ENCODE data around the gene PRRX2. TPM values are rescaled to one million over a fixed set of nuclear protein-coding genes. Genes with fewer than 3 reads are reported as not detected.
A peak's percentile ranks its signal among the peaks of the same experiment; 100 is the strongest.
"Not testable (repeated sequence)": the region's sequence is repeated elsewhere in the genome, so short reads cannot be mapped to it uniquely, and the experiment has no call there.

The PRRX2 gene
- total RNA-seq, 2 donors from 2014 or later: 1.7 TPM; not detected in 1

DNA sequence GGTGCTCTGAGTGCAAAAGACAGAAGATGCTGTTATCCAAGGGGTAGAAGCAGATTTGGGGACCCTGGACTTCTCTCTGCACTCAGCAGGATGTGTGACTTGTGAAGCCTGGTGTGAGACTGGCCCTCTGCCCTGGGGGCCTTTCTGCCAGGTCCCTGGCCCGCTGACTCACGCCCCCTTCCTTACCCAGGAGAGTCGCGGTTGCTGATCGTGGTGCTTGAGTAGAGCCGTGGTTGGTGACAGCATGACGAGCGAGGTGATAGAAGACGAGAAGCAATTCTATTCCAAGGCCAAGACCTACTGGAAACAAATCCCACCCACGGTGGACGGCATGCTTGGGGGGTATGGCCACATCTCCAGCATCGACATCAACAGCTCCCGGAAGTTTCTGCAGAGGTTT lies 33.0 kb upstream of the PRRX2 start:
- peak in 1 of 2 donors; percentile 52 for ATAC-seq
- Mint-ChIP-seq H3K36me3 (peaks cover 5 to 10% of the 10 kb centered on the region in 2 donors), H3K9me3 (no peaks in the 10 kb centered on the region), H3K27ac (peak overlapping the region in 1 of 2 donors; percentile 72)
- DNase-seq (ENCODE audit: low spot score in 2 of 2): no peak

DNA sequence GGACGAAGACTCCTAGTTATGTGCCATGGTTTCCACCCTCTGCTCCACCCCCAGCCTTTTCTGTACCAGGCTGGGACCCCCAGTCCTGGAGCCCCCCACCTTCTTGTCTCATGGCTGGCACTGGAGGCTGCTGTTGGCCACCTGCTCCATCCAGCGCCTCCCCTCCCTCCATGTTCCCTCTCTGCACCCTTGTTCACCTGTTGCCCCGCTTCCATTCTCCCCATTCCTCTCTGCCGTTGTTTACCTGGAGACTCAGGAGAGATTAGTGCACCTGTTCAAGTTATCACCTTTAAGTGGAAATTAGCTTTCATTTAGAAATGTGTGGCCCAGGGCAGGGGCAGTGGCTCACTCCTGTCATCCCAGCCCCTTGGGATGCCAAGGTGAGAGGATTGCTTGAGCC lies 32.2 kb upstream of the PRRX2 start:
- Mint-ChIP-seq H3K36me3 (peaks cover 5 to 10% of the 10 kb centered on the region in 2 donors), H3K27ac (no peak overlapping the region), H3K9me3 (no peaks in the 10 kb centered on the region)
- no peak for DNase-seq (ENCODE audit: low spot score in 2 of 2)
- no peak for ATAC-seq

DNA sequence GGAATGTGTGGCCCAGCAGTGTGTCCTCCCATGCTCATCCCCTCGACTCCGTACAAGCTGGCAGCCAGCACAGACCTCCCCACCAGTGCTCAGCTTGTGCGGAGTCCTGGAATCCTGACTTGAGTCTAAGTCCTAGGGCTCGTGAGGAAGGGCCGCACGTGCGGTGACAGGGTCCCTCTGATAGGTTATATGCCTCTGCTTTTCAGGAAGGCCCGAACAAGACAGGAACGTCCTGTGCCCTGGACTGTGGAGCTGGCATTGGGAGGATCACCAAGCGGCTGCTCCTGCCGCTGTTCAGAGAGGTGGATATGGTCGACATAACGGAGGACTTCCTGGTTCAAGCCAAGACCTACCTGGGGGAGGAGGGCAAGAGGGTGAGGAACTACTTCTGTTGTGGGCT lies 31.6 kb upstream of the PRRX2 start:
- Mint-ChIP-seq H3K9me3 (no peaks in the 10 kb centered on the region), H3K27ac (no peak overlapping the region), H3K36me3 (peaks cover 5 to 10% of the 10 kb centered on the region in 2 donors)
- no peak for DNase-seq (ENCODE audit: low spot score in 2 of 2)
- ATAC-seq: no peak

DNA sequence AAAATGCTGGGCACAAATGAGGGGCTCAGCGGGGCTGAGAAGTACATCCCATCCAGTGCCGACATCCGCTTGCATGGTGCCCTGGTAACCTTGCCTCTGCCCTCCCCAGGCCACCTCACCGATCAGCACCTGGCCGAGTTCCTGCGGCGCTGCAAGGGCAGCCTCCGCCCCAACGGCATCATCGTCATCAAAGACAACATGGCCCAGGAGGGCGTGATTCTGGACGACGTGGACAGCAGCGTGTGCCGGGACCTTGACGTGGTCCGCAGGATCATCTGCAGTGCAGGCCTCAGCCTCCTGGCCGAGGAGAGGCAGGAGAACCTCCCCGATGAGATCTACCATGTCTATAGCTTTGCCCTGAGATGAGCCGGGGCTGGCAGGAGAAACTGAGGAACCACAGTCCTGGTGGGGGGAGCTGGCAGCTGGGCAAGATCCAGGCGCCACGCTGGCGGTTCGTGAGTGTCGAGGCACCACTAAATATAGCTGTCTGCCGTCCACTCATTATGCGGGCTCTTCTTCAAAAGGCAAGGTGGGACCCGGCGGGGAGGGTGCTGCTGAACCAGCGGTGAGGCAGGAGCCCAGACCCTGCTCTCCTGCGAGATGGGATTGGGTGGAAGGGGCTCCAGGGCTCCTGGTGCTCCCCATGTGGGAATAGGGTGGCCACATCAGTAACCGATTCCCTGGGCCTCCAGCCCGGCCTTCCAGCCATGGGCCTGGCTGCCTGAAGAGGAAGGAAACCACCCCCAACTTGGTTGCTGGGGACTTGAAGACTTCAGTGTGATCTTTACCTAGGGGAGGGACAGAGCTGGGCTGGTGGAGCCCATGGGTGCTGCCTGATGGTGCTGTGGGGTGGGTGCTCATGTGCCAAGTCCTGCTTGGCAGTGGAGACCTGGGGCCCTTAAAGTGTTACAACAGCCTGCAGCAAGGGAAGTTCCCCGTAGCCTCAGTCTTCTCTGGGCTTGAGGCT lies 30.1 kb upstream of the PRRX2 start:
- peaks cover 5 to 10% of the 10 kb centered on the region in 2 donors for H3K36me3 Mint-ChIP-seq
- H3K27ac Mint-ChIP-seq: peak overlapping the region; percentile 18 to 65
- ATAC-seq (no peak), DNase-seq (ENCODE audit: low spot score in 2 of 2) (no peak)
- no peaks in the 10 kb centered on the region for H3K9me3 Mint-ChIP-seq

DNA sequence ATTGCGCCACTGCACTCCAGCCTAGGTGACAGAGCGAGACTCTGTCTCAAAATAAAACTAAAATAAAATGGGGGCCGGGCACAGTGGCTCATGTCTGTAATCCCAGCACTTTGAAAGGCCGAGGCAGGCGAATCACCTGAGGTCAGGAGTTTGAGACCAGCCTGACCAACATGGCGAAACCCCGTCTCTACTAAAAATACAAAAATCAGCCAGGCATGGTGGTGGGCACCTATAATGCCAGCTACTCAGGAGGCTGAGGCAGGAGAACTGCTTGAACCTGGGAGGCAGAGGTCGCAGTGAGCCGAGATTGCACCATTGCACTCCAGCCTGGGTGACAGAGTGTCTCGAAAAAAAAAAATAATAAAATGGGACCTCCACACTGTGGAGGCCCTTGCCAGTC lies 29.1 kb upstream of the PRRX2 start:
- not testable (repeated sequence) for ATAC-seq; H3K9me3 Mint-ChIP-seq; H3K27ac Mint-ChIP-seq; DNase-seq (ENCODE audit: low spot score in 2 of 2)
- peaks cover 5 to 10% of the 10 kb centered on the region in 2 donors for H3K36me3 Mint-ChIP-seq

DNA sequence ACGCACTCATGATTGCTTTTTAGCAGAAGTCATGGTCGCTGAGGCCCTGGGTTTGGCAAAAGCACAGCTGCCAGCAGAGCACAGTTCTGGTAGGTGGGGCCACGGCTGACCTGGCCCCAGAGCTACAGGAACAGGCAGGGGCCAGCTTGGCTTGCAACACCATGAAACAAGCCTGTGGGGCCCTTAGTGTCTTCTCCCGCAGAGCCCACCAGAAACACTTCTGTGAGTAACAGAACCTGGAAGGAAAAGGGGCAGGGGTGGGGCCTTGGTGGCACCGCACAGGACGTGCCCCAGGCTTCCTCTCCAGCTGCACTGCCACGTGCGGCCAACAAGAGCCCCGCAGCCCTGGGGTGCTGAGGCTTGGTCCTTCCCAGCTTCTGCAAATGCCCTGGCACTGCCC lies 28.3 kb upstream of the PRRX2 start:
- no peaks in the 10 kb centered on the region for H3K9me3 Mint-ChIP-seq
- DNase-seq (ENCODE audit: low spot score in 2 of 2) (no peak), ATAC-seq (no peak)
- H3K36me3 Mint-ChIP-seq: peaks cover 5 to 6% of the 10 kb centered on the region in 2 donors
- no peak overlapping the region for H3K27ac Mint-ChIP-seq

DNA sequence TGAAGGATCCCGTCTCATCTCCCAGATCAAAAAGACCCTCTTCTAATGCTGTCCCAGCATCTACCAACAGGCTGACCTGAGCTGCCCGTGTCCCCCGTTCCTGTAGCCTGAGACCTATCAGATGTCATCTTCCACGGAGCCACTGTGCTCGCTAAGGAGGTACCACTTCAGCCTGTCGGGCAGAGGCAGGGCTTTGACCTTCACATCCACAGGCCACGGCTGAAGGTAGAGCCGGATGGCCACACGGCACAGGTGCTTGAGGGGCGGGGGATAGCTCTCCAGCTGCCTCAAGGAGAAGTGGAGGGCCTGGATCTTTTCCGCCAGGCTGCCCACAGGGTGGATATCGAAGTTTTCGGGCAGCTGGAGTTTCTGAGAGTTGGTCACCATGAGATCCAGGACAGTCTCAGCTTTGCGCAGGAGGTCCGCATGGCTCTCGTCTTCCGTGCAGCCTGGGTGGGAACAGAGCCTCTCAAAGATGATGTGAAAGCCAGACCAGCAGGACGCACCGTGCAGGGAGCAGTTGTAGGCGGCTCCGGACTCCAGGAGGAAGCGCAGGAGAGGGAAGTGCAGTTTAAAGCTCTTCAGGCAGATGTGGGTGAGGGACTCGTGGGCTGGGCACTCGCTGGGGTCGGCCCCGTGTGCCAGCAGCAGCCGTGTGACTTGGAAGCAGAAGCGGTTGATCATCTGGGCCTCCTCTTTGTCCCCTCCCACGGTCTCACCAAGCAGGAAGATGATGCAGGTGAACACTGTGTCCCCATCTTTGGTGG lies 27.6 kb upstream of the PRRX2 start:
- DNase-seq (ENCODE audit: low spot score in 2 of 2) (no peak), ATAC-seq (no peak)
- H3K27ac Mint-ChIP-seq: peak overlapping the region in 1 of 2 donors; percentile 47
- H3K9me3 Mint-ChIP-seq: no peaks in the 10 kb centered on the region
- H3K36me3 Mint-ChIP-seq: peaks cover 5 to 6% of the 10 kb centered on the region in 2 donors

DNA sequence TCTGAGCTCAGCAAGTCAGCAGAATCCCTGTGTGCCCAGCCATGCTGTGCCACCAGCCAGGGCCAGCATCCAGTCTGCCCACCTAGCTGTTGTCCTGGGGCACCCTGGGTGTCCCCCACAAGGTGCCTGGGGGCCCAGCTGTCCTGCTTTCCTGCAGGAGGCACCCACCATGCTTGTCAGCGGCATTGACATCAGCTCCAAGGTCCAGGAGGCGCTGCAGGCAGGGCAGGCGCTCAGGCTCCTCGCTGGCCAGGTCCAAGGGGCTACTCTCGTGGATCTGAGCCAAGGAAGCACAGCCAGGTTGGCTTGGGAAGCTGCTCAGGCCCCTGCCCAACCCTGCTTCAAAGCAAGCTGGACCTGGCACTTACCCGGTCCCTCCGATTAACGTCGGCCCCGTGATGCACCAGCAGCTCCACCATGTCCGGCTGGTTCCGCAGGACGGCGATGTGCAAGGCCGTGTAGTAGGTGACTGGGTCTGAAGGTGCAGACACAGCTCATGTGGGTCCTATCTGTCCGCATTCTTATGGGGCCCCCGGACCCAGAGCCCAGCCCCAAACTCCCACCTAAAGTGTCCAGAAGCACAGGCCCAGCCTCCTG lies 26.3 kb upstream of the PRRX2 start:
- Mint-ChIP-seq H3K36me3 (peaks cover 5 to 6% of the 10 kb centered on the region in 2 donors), H3K27ac (no peak overlapping the region), H3K9me3 (no peaks in the 10 kb centered on the region)
- ATAC-seq (no peak), DNase-seq (ENCODE audit: low spot score in 2 of 2) (no peak)

DNA sequence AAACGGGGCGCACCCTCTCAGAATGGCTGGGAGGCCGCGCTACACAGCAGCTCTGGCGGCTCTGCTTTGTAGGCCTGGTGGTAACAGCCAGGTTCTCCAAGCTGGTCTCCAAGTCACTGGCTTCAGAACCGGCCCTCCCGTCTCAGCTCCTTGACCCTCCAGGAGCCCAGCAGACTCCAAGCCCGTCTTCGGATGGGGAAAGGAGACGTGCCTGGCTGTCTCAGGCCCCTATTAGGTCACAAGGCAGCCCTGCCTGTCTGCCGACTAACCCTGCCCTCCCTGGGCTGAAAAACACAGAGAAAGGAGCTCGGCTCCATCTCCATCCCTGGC lies 25.7 kb upstream of the PRRX2 start:
- DNase-seq (ENCODE audit: low spot score in 2 of 2) (no peak), ATAC-seq (no peak)
- Mint-ChIP-seq H3K27ac (no peak overlapping the region), H3K36me3 (peaks cover 5 to 6% of the 10 kb centered on the region in 2 donors), H3K9me3 (no peaks in the 10 kb centered on the region)

DNA sequence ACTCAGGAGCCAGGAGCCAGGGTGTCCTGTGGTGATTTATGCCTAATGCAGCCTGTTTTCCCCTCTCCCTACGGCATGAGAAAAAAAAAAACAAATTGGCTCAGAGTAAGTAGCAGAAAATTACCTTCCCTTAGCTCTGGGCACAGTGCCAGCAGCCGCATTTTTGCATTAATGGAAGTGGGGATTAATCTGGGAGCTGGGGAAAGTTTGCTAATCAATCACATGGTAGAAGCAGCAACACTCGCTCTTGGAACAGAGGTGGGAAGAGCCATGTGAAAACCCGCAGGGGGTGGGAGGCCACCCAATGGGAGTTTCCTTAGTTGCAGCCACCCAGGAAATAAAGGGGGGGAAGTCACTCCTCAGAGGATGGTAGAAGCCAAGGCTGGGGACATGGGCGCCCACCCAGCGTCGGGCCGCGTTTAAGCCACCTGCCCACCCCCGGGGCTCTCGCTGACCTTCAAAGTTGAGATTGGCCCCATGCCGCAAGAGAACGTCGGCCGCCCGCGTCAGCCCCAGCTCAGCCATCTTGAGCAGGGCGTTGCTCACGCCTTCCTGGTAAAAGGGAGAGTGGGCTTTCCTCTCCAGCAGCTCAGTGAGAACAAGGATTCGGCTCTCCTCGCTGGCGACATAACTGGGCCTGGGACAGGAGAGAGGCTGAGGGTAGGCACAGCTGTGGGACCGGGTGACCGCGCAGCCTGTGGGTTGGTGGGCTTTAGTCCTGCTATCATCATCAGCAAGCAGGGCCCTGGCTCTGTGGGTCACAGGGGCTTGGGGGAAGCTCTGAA lies 25.2 kb upstream of the PRRX2 start:
- Mint-ChIP-seq H3K9me3 (no peaks in the 10 kb centered on the region), H3K27ac (peak overlapping the region; percentile 14 to 85), H3K36me3 (peaks cover under 1 to 6% of the 10 kb centered on the region in 2 donors)
- ATAC-seq (no peak), DNase-seq (ENCODE audit: low spot score in 2 of 2) (no peak)

DNA sequence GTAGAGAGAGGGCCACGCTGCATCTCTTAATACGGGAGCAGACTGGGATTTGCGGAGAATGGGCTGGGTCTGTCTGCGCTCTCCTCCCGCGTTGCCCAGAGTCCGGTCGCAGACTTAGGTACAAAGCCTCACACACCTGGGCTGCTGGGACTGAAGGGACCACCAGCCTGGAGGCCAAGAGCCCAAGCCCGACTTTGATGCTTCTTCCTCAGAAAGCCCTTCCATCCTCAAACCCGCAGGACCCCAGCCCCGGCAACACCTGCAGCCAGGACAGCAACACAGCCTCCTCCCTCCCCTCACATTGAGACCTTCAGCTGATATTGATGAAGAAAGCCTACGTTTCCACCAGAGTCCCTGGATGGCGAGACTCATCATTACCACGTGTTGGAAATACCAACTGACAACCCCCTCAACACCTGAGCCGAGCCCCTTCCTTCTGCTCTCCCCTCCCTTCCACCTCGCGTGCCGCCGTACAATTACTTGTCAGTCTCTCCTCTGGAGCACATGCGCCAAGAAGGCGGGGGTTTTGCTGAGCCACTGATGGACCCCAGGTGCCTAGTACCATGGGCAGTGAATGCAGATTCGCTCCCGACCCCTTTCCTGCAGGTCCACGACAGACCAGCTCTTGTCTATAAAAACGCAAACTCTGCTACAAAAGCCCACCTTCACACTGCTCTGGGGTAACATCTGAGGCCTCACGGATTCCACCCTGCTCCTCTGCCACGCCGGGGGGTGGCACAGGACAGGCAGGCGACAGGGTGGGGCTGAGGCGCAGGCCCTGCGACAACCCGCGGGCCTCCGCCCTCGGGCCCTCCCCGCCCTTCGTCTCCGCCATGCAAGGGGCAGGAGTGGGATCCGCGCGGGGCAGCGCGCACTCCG lies 24.3 kb upstream of the PRRX2 start:
- Mint-ChIP-seq H3K27ac (peak overlapping the region; percentile 14 to 85), H3K36me3 (peaks cover 0 to 6% of the 10 kb centered on the region in 2 donors), H3K9me3 (no peaks in the 10 kb centered on the region)
- no peak for DNase-seq (ENCODE audit: low spot score in 2 of 2)
- ATAC-seq: no peak

DNA sequence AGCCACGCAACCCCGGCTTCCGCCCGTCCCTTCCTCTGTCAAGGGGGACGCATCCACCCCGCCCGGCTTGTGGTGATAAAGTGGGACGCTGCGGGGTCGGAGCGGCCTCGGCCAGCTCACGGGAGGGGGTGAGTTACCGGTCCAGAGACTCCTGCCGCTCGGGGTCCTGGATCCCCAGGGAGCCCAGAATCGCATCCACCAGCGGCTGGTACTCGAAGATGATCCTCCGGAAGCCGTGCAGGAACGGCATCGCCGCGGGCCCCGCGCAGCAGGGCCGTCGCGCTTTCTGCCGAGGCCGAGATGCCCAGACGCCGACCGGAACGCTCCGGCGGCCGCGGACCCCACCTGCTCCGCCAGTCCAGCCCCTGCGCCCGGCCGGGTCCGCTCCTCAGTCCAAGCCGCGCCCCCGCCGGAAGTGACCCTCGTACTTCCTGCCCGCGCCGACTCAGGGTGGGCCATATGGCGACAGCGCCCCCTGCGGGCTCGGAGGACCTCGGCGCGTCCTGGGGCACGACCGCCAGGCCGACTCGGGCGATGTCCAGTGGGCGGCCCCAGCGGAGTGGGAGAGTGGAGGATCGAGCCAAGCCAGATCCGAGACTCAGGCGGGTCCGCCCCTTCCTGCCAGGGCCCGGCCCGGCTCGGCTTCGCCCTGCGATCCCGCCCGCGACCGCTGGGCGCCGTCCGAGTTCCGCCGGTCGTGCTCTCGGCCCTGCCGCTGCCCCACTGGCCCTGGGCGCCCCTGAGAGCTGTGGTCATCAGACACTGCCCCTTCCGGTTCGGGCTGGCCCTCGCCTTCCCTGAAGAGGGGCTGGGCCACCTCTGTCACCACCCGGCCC lies 23.5 kb upstream of the PRRX2 start, which contains the start of gene ASB6:
TSS of gene ASB6 (minus strand) at position 402 of the 836 bp plus-strand sequence. CDS start at position 250, 152 bp downstream.
- peak; percentile 98 to 100 for DNase-seq (ENCODE audit: low spot score in 2 of 2)
- Mint-ChIP-seq H3K36me3 (peaks cover 0 to 6% of the 10 kb centered on the region in 2 donors), H3K9me3 (no peaks in the 10 kb centered on the region), H3K27ac (peak within 1 kb of the TSS; percentile 85)
- peak; percentile 95 to 96 for ATAC-seq

DNA sequence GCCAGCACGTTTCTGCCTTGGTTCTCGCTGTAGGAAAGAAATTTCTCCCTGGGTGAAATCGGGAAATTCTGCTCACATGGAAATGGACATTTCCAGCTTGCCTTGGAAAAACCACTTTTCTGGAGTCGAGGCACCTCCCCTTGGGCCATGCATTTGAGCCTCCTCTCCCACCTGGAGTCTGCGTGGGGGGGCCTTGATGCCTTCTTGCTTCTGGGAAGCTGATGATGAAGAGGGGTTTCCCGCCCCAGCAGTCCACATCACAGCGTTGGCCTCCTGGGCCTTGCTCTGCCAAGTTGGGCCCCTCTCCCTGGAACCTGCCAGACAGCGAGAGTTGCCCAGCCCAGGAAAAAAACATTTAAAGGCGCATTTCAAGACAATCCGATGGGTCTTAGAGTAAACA lies 21.7 kb upstream of the PRRX2 start:
- Mint-ChIP-seq H3K9me3 (no peaks in the 10 kb centered on the region), H3K27ac (no peak overlapping the region), H3K36me3 (no peaks in the 10 kb centered on the region)
- ATAC-seq (no peak), DNase-seq (ENCODE audit: low spot score in 2 of 2) (no peak)

DNA sequence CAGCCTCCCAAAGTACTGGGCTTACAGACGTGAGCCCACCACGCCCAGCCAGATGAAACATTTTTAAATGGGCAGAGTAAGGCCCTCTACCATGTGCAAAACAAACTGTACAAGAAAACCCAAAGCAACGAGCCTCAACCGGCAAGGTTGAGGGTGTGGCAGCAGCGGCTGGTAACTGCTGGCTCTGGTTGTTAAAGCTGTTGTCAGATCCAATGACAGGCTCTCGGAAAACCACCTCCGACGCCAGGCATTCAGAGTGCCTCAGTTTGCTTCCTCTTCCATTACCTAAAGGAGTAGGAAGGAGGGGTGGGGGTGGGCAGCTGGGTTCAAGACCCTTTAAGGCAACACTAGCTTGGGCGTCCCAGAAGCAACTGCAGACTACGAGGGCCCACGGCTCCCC lies 21.1 kb upstream of the PRRX2 start:
- ATAC-seq (no peak), DNase-seq (ENCODE audit: low spot score in 2 of 2) (no peak)
- H3K9me3 Mint-ChIP-seq: no peaks in the 10 kb centered on the region

DNA sequence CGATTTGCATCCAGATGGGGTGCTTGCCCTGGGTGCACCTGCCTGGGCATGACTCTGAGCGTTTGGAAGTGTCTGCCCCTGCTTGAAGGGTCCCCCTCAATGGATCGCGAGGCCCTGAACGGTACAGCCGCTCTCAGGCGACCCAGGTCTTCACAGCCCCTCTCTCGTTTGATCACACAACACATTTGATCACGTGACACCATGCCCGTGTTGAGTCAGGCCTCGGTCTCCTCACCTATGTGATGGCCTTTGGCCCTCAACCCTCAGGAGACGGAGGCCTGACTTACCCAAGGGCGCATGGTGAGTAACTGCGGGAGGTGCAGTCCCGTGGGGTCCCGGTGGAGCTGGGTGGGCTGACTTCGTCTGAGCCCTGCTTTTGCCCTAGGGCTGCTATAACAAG lies 20.5 kb upstream of the PRRX2 start:
- no peaks in the 10 kb centered on the region for H3K9me3 Mint-ChIP-seq
- H3K27ac Mint-ChIP-seq: peak overlapping the region in 1 of 2 donors; percentile 53
- DNase-seq (ENCODE audit: low spot score in 2 of 2) (no peak), ATAC-seq (no peak)
- H3K36me3 Mint-ChIP-seq: no peaks in the 10 kb centered on the region

More for the DNA sequence above, 21.1 kb upstream of the PRRX2 start:
- no peaks in the 10 kb centered on the region for H3K36me3 Mint-ChIP-seq
- no peak overlapping the region for H3K27ac Mint-ChIP-seq

Measured in activated naive CD4-positive, alpha-beta T cell treated with anti-CD3 and anti-CD28 coated beads, Interleukin-2, amount 50 U/mL, for 72 hours (primary cell).